Skeletal muscle satellite cell (primary cell): Measurements from ENCODE around the gene LRP3.
"Not testable (repeated sequence)": the region's sequence is repeated elsewhere in the genome, so short reads cannot be mapped to it uniquely, and the experiment has no call there.

Experiments
- H3K27me3 ChIP-seq: 2 replicates; pipeline ENCODE4 v1.7.0; 2013; ENCODE audit warnings: low read length; ENCODE audit not compliant: control insufficient read depth, insufficient read depth
- H3K36me3 ChIP-seq: 2 replicates; pipeline ENCODE4 v1.7.0; 2013; ENCODE audit warnings: mild to moderate bottlenecking, control low read depth, low read length; ENCODE audit not compliant: insufficient read depth
- H3K4me1 ChIP-seq: 2 replicates; pipeline ENCODE4 v1.7.0; 2013; ENCODE audit warnings: low read length; ENCODE audit not compliant: control insufficient read depth, insufficient read depth
- H3K4me2 ChIP-seq: 2 replicates; pipeline ENCODE4 v1.7.0; 2013; ENCODE audit warnings: mild to moderate bottlenecking, low read length
- H3K4me3 ChIP-seq: 2 replicates; pipeline ENCODE4 v1.7.0; 2013; ENCODE audit warnings: low read length
- H3K9ac ChIP-seq: 2 replicates; pipeline ENCODE4 v1.7.0; 2013; ENCODE audit warnings: mild to moderate bottlenecking, low read depth, low read length, moderate library complexity
- H3K9me3 ChIP-seq: replicated peaks from 2 replicates; pipeline ENCODE4 v1.7.0; 2013; ENCODE audit warnings: mild to moderate bottlenecking, control low read depth, low read length

The LRP3 gene

DNA sequence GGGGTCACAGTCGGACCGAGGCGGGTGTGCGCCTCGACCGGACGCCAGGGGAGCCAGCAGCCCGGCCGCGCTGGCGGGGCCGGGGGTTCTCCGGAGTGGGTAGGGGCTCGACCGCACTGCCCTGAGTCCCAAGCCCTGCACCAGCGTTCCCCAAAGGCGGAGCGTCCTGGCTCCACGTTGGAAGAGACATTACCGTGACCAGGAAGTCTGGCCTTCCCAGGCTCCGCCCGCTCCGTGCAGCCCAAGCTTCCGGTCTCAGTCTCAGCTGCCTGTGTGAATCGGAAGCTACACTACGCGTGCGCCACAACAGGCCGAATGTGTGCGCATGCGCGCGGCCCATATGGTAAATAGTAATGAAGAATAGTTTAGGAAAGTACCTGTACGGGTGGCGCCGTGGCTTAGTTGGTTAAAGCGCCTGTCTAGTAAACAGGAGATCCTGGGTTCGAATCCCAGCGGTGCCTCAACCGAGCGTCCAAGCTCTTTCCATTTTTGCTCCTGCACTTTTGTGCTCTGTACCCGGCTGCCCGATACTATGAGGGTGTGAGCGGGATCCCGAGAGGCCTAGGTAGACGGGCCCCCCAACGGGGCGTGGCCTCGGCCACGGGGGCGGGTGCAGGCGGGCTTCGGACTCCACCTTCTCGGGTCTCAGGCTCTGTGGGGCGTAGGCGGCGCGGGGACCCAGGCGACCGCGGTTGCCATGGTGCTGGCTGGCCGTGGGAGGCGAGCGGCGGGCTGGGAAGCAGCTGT is 17.3 kb upstream of the LRP3 start:
- Histone ChIP-seq H3K4me2 (peak overlapping the region; percentile 93), H3K27me3 (no peaks in the 10 kb centered on the region), H3K4me1 (peaks cover 21% of the 10 kb centered on the region), H3K9me3 (no peaks in the 10 kb centered on the region), H3K36me3 (no peaks in the 10 kb centered on the region), H3K9ac (peak overlapping the region; percentile 87), H3K4me3 (peak overlapping the region; percentile 80)

DNA sequence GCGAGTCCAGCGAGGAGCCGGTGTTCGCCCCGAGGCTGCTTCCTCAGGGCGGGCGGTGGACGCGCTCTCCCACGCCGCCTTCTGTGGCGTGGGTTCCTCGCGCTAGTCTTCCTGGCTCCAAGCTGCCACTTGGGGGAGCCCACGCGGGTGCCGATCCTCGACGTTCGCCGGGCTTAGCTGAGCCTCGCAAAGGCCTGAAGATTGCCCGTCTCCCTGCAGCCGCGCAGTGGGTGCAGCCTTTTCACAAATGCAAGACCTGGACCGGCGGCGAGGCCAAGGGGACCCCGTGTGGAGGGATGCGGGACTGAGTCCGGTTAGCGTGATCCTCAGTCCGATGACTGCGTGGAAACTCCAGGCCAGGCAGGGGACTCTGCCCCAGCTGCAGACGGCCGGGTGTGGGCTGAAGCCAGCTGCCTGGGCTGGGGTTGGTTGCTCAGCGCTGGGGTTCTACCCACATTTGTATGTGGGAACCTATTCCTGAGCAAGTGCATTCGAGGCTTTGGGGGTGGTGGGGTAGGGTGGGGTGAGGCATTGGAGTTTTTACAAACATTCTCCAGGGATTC is 16.6 kb upstream of the LRP3 start:
- peak overlapping the region; percentile 26 for H3K9ac ChIP-seq
- peak overlapping the region; percentile 93 for H3K4me2 ChIP-seq
- peaks cover 17% of the 10 kb centered on the region for H3K4me1 ChIP-seq
- no peaks in the 10 kb centered on the region for H3K36me3 ChIP-seq
- H3K4me3 ChIP-seq = peak overlapping the region; percentile 66
- no peaks in the 10 kb centered on the region for H3K9me3 ChIP-seq
- H3K27me3 ChIP-seq = no peaks in the 10 kb centered on the region

DNA sequence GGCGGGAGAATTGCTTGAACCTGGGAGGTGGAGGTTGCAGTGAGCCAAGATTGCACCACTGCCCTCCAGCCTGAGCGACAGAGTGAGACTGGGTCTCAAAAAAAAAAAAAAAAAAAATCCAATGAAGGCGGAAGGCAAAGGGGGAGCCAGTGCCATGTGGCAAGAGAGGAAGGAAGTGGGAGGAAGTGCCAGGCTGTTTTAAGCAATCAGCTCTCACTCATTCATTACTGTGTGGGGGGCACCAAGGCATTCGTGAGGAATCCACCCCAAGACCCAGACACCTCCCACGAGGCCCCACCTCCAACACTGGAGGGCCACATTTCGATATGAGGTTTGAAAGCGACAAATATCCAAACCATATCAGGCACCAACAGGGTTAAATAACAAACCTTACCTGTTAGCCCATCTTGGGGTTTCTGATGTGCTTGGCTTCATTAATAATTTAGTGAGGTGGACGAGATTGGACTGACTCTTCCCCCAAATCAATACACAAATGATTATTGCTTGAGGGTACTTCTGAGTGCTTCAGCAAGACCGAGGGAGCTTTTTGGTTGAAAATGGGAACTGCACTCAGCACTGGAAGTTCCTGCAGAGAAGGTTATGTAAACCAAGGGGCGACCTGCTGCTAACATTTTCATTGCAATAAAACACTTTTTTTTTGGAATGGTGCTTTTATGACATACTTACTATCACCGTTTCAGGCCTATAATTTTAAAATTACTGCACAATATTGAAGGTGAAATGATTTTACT is 7.5 kb upstream of the LRP3 start:
- Histone ChIP-seq H3K9me3 (no peaks in the 10 kb centered on the region), H3K9ac (no peak overlapping the region), H3K36me3 (no peaks in the 10 kb centered on the region), H3K27me3 (peaks cover 10% of the 10 kb centered on the region), H3K4me2 (no peak overlapping the region), H3K4me1 (peaks cover 3% of the 10 kb centered on the region), H3K4me3 (no peak overlapping the region)

DNA sequence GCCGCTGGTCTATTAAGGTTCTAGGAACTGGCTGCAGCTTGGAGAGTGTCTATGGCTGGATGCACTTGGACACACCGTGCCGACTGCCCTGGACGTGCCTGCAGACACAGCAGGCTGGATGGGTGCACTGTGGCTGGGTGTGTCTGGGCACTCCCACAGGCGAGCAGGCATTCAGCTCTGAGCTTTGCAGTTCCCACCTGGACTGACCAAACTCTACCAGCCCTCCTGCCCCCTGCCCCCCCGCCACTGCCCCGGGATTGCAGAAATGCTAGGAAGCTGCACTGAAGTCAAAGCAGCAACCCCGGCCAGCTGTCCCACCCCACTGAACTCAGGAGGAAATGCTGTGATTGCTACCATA is 7.0 kb upstream of the LRP3 start:
- no peak overlapping the region for H3K4me2 ChIP-seq
- H3K9me3 ChIP-seq = no peaks in the 10 kb centered on the region
- H3K4me3 ChIP-seq = no peak overlapping the region
- H3K4me1 ChIP-seq = peaks cover 3% of the 10 kb centered on the region
- H3K27me3 ChIP-seq = peaks cover 15% of the 10 kb centered on the region
- no peak overlapping the region for H3K9ac ChIP-seq
- H3K36me3 ChIP-seq = no peaks in the 10 kb centered on the region

DNA sequence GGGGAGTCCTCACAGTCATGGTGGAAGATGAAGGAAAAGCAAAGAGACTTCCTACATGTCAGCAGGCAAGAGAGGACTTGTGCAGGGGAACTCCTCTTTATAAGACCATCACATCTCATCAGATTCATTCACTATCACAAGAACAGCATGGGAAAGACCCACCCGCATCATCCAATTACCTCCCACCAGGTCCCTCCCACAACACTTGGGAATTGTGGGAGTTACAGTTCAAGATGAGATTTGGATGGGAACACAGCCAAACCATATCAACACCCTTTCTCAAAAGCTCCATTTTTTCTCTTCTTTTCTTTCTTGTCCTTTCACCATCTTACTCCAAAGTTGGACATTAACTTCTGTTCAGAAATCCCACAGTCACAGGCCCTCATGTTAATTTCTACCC is 4.7 kb upstream of the LRP3 start:
- no peak overlapping the region for H3K9ac ChIP-seq
- peaks cover 26% of the 10 kb centered on the region for H3K27me3 ChIP-seq
- H3K4me3 ChIP-seq = no peak overlapping the region

DNA sequence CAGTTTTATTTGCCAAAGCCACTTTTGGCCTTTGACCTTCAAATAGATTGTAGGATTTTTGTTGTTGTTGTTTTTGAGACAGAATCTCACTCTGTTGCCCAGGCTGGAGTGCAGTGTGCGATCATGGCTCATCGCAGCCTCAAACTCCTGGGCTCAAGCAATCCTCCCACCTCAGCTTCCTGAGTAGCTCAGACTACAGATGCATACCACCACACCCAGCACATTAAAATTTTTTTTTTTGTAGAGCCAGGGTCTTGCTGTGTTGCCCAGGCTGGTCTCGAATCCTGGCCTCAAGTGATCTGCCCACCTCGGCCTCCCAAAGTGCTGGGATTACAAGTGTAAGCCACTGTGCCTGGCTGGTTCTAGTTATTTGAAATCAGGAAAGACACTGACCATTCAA is 3.0 kb upstream of the LRP3 start:
- H3K27me3 ChIP-seq = peaks cover 26% of the 10 kb centered on the region
- not testable (repeated sequence) for H3K36me3 ChIP-seq, H3K4me1 ChIP-seq, H3K4me3 ChIP-seq, H3K9me3 ChIP-seq, H3K9ac ChIP-seq, H3K4me2 ChIP-seq

More for the DNA sequence above, 4.7 kb upstream of the LRP3 start:
- H3K4me2 ChIP-seq = no peak overlapping the region
- H3K9me3 ChIP-seq = no peaks in the 10 kb centered on the region
- H3K4me1 ChIP-seq = peaks cover 3% of the 10 kb centered on the region
- H3K36me3 ChIP-seq = no peaks in the 10 kb centered on the region

- H3K27me3 ChIP-seq = peaks cover 26% of the 10 kb centered on the region
- H3K9ac ChIP-seq = no peak overlapping the region
- no peak overlapping the region for H3K4me3 ChIP-seq
- no peak overlapping the region for H3K4me2 ChIP-seq
- H3K9me3 ChIP-seq = no peaks in the 10 kb centered on the region
- peaks cover 7% of the 10 kb centered on the region for H3K4me1 ChIP-seq
- H3K36me3 ChIP-seq = no peaks in the 10 kb centered on the region
Observed at GRCh38 chr19:33191501-33191900, 2.6 kb upstream of the LRP3 start.

- no peak overlapping the region for H3K9ac ChIP-seq
- peaks cover 7% of the 10 kb centered on the region for H3K4me1 ChIP-seq
- no peaks in the 10 kb centered on the region for H3K9me3 ChIP-seq
- H3K36me3 ChIP-seq = peaks cover 1% of the 10 kb centered on the region
- H3K27me3 ChIP-seq = peaks cover 26% of the 10 kb centered on the region
- H3K4me2 ChIP-seq = no peak overlapping the region
- no peak overlapping the region for H3K4me3 ChIP-seq
Observed at GRCh38 chr19:33192010-33192409, 2.1 kb upstream of the LRP3 start.

DNA sequence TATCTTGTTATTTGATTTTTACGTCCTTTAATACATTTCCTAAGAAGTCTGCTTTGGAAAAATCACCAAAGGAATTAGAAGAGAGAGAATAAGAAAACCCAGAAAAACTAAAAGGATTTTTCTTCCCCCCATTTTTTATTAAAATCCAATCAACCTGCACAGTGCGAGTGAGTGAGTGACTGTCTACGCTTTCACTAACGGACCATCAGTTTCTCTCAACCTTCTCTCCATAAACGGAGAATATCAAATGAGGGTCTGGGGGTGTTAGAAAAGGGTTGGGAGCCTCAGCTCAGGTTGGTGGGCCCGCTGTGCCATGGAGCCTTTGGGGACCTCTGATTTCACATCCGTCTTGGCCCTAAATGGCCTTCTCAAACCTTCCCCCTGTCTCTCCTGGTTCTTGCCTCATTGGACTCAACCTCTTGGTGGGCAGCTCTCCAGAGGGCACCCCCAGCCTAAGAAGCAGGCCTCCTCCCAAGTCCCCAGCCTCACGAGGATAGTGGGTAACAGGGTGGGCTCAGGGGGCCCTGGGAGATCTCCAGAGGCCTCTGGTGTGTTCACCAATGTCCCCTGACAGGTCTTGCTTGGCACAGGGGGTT is 763 bp upstream of the LRP3 start:
- Histone ChIP-seq H3K9me3 (no peaks in the 10 kb centered on the region), H3K4me3 (peak overlapping the region; percentile 82), H3K9ac (no peak overlapping the region), H3K4me1 (peaks cover 7% of the 10 kb centered on the region), H3K36me3 (peaks cover 5% of the 10 kb centered on the region), H3K4me2 (peak overlapping the region; percentile 59), H3K27me3 (peaks cover 26% of the 10 kb centered on the region)

DNA sequence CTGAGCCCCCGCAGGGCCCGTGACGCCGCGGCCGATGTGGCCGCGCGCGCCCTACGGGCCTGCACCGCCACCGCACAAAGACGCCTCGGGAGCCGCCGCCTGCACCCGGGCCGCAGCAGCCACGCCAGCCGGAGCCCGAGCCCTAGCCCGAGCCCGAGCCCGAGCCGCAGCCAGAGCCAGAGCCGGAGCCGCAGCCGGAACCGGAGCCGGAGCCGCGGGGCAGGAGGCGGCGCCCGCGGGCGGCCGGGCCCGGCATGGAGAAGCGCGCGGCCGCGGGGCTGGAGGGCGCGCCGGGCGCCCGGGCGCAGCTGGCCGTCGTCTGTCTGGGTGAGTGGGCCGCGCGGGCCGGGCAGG is 379 bp downstream of the LRP3 start:
- H3K4me2 ChIP-seq = peak overlapping the region; percentile 80
- H3K9me3 ChIP-seq = no peaks in the 10 kb centered on the region
- peaks cover 5% of the 10 kb centered on the region for H3K36me3 ChIP-seq
- peak overlapping the region; percentile 82 for H3K4me3 ChIP-seq
- H3K4me1 ChIP-seq = peaks cover 7% of the 10 kb centered on the region
- H3K9ac ChIP-seq = peak overlapping the region; percentile 81
- H3K27me3 ChIP-seq = peaks cover 26% of the 10 kb centered on the region

- Histone ChIP-seq H3K27me3 (peaks cover 25% of the 10 kb centered on the region), H3K4me1 (peaks cover 7% of the 10 kb centered on the region), H3K36me3 (peaks cover 5% of the 10 kb centered on the region), H3K4me3 (peak overlapping the region; percentile 82), H3K9ac (peak overlapping the region; percentile 81), H3K9me3 (no peaks in the 10 kb centered on the region), H3K4me2 (peak overlapping the region; percentile 80)
Observed at GRCh38 chr19:33194886-33195644, 935 bp downstream of the LRP3 start.
